A673 (cell line): Measurements from ENCODE around the gene NRG3. TPM values are rescaled to one million over a fixed set of nuclear protein-coding genes. Genes with fewer than 3 reads are reported as not detected.

Source experiments
- BruUV-seq: library from RNA; stranded (reverse); fragments of 400-500 nt; replicated peaks from 2 replicates; lab custom pipeline; 2021; lab: Mats Ljungman, UMichigan
- CTCF ChIA-PET: fragments of 300-600 bp; sonication (Branson Sonifier 250); formaldehyde crosslinking; loops from one replicate; lab custom pipeline; 2022; ENCODE audit warnings: antibody characterized with exemption; lab: Charles Lee
- POLR2A ChIA-PET: fragments of 300-600 bp; sonication (Branson Sonifier 250); formaldehyde crosslinking; loops from one replicate; lab custom pipeline; 2022; ENCODE audit warnings: antibody characterized with exemption; ENCODE audit not compliant: low non-redundant PET; lab: Charles Lee
- DNase-seq: peaks from one replicate; pipeline ENCODE4 v3.0.0-alpha.2; 2015; ENCODE audit warnings: low spot score
- H3K27ac ChIP-seq: fragments of 200-600 bp; sonication (generic); 2 replicates; pipeline ENCODE4 v1.5.1; 2016; ENCODE audit warnings: mixed run types, low read depth, mild to moderate bottlenecking, mixed read lengths, antibody characterized with exemption, low read length; ENCODE audit not compliant: poor library complexity, severe bottlenecking
- H3K27me3 ChIP-seq: fragments of 200-600 bp; sonication (generic); replicated peaks from 2 replicates; pipeline ENCODE4 v1.6.1; 2017; ENCODE audit warnings: mixed run types, low read depth, mild to moderate bottlenecking, mixed read lengths, antibody characterized with exemption, low read length; ENCODE audit not compliant: insufficient read depth, poor library complexity
- H3K36me3 ChIP-seq: fragments of 200-600 bp; sonication (generic); 2 replicates; pipeline ENCODE4 v1.6.1; 2016; ENCODE audit warnings: mixed run types, mild to moderate bottlenecking, mixed read lengths, antibody characterized with exemption, low read length; ENCODE audit not compliant: insufficient read depth, poor library complexity, severe bottlenecking
- H3K4me1 ChIP-seq: fragments of 200-600 bp; sonication (generic); 2 replicates; pipeline ENCODE4 v1.6.1; 2017; ENCODE audit warnings: mixed run types, mild to moderate bottlenecking, mixed read lengths, antibody characterized with exemption, low read length; ENCODE audit not compliant: insufficient read depth, poor library complexity, severe bottlenecking
- H3K4me3 ChIP-seq: fragments of 200-600 bp; sonication (generic); 2 replicates; pipeline ENCODE4 v1.5.1; 2016; ENCODE audit warnings: low read depth, mixed run types, mild to moderate bottlenecking, mixed read lengths, low read length; ENCODE audit not compliant: poor library complexity, severe bottlenecking
- H3K9me3 ChIP-seq: fragments of 200-600 bp; sonication (generic); 2 replicates; pipeline ENCODE4 v1.6.1; 2016; ENCODE audit warnings: mixed run types, low read depth, mild to moderate bottlenecking, mixed read lengths, antibody characterized with exemption, low read length; ENCODE audit not compliant: poor library complexity, severe bottlenecking
- EZH2 ChIP-seq: fragments of 200-600 bp; sonication (generic); IDR thresholded peaks from 2 replicates; pipeline ENCODE4 v1.6.1; 2017; ENCODE audit warnings: borderline replicate concordance, low read depth, mild to moderate bottlenecking, mixed read lengths, antibody characterized with exemption, low read length; ENCODE audit not compliant: poor library complexity, severe bottlenecking
- intact Hi-C: fragments of 100-400 bp; cut with micrococcal nuclease; formaldehyde crosslinking; loops from one replicate; pipeline ENCODE4 v1.10.0; 2022; ENCODE audit not compliant: unreplicated experiment
- total RNA-seq: library from RNA; stranded (reverse); gene quantifications from 2 replicates; pipeline ENCODE4 v1.2.3, GENCODE V29; 2021
- TF ChIP-seq, protein P1 (sequence below): fragments of 300-800, 200-600 bp; sonication (generic); conservative IDR thresholded peaks from 2 replicates; pipeline ENCODE4 v1.5.1; 2017; ENCODE audit warnings: low read depth, mild to moderate bottlenecking, antibody characterized with exemption, low read length, moderate library complexity, mixed read lengths

Gene NRG3
- total RNA-seq, 1 experiment from 2014 or later, result not detected

DNA sequence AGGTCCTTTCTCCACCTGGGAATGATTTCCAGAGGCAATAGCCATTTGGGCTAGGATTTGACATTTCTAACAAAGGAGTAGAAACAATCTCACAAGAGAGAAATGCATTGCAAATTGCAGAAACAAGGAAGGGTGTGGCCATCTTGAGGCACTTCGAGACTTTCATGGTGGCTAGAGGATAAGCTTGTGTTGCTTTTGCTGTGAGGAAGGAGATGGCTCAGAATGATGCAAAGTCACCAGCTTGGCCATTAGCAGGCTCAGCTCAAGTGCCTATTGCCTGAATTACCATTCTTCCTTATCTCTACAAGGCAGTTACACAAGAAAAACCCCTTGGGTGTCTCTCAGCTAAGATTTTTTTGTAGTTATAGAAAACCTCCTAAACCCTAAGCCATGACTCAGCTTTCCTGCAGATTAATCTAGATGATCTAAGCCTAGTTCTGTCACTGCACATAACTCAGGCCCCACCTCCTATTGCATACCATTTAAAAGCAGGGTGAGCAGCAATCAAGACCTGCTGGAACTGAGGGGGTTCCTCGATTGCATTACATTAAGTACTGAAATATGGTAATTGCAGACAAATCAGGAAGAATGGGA, 683.1 kb downstream of the NRG3 start:
- no peaks in the 10 kb centered on the region for H3K27me3 ChIP-seq
- no peaks in the 10 kb centered on the region for H3K36me3 ChIP-seq
- intact Hi-C loops, result no loop called here
- no peak for TF ChIP-seq EZH2
- TF ChIP-seq, protein P1, sequence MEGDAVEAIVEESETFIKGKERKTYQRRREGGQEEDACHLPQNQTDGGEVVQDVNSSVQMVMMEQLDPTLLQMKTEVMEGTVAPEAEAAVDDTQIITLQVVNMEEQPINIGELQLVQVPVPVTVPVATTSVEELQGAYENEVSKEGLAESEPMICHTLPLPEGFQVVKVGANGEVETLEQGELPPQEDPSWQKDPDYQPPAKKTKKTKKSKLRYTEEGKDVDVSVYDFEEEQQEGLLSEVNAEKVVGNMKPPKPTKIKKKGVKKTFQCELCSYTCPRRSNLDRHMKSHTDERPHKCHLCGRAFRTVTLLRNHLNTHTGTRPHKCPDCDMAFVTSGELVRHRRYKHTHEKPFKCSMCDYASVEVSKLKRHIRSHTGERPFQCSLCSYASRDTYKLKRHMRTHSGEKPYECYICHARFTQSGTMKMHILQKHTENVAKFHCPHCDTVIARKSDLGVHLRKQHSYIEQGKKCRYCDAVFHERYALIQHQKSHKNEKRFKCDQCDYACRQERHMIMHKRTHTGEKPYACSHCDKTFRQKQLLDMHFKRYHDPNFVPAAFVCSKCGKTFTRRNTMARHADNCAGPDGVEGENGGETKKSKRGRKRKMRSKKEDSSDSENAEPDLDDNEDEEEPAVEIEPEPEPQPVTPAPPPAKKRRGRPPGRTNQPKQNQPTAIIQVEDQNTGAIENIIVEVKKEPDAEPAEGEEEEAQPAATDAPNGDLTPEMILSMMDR, result no peak
- no peaks in the 10 kb centered on the region for H3K9me3 ChIP-seq
- no peak overlapping the region for H3K4me3 ChIP-seq
- peak; percentile 23 for DNase-seq
- BruUV-seq, result no TSS peak
- ChIA-PET CTCF (no interaction called here), POLR2A (no interaction called here)
- no peaks in the 10 kb centered on the region for H3K4me1 ChIP-seq
- H3K27ac ChIP-seq, result no peak overlapping the region

GRCh38 chr10:82564353-82565196, 689.6 kb downstream of the NRG3 start:
- H3K27me3 ChIP-seq, result no peaks in the 10 kb centered on the region
- H3K27ac ChIP-seq, result no peak overlapping the region
- H3K4me1 ChIP-seq, result no peaks in the 10 kb centered on the region
- BruUV-seq, result no TSS peak
- H3K9me3 ChIP-seq, result peaks cover 7% of the 10 kb centered on the region
- no peak for DNase-seq
- ChIA-PET POLR2A (no interaction called here), CTCF (no interaction called here)
- no peak for TF ChIP-seq EZH2
- TF ChIP-seq, protein P1, result no peak
- intact Hi-C loops, result no loop called here
- no peak overlapping the region for H3K4me3 ChIP-seq
- no peaks in the 10 kb centered on the region for H3K36me3 ChIP-seq

DNA sequence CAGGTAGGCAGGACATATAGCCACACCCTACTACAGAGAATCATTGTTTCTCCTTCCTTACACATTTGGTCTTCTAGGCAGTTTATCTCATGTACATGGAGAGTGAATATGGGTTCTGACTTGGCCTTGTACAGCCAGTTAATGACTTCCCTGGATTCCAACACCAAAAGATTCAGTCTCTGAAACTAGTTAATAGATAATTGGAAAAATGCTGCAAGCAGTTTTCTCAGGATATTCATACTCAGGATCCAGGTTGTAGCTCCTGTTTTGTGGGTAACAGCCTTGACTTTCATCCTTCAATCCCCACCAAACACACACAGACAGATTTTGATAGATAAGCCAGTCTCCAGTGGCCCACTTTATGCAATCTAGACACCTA, 690.2 kb downstream of the NRG3 start:
- Histone ChIP-seq H3K9me3 (peaks cover 7% of the 10 kb centered on the region), H3K27ac (no peak overlapping the region), H3K4me1 (no peaks in the 10 kb centered on the region), H3K36me3 (no peaks in the 10 kb centered on the region), H3K27me3 (no peaks in the 10 kb centered on the region), H3K4me3 (no peak overlapping the region)
- ChIA-PET POLR2A (no interaction called here), CTCF (no interaction called here)
- TF ChIP-seq, protein P1, result no peak
- TF ChIP-seq EZH2, result no peak
- no peak for DNase-seq
- no TSS peak for BruUV-seq
- intact Hi-C loops, result no loop called here
